Lower leg skin (tissue), 4 donors: ENCODE data around the gene SNX9. TPM values are rescaled to one million over a fixed set of nuclear protein-coding genes. Genes with fewer than 3 reads are reported as not detected.
A peak's percentile ranks its signal among the peaks of the same experiment; 100 is the strongest.

Source experiments
- DNase-seq, 2 donors: peaks; one replicate each; pipeline ENCODE4 v3.0.0-alpha.2; 2019; ENCODE audit warnings: low spot score in 2 of 2
- H3K4me3 ChIP-seq: fragments of 200-600 bp; sonication (generic); 2 replicates; pipeline ENCODE4 v1.5.1; 2017; ENCODE audit warnings: mild to moderate bottlenecking, low read depth; ENCODE audit not compliant: poor library complexity, severe bottlenecking
- CTCF ChIP-seq, 3 donors: fragments of 450-650 bp; IDR thresholded peaks; one replicate each; pipeline ENCODE4 v1.5.1; 2016; ENCODE audit warnings: antibody characterized with exemption in 3 of 3, mild to moderate bottlenecking in 3 of 3, moderate library complexity in 2 of 3
- POLR2A ChIP-seq, 2 donors: fragments of 450-650 bp; IDR thresholded peaks; one replicate each; pipeline ENCODE4 v1.6.1; 2016 to 2017; ENCODE audit warnings: antibody characterized with exemption in 2 of 2, mild to moderate bottlenecking in 1 of 2, moderate library complexity in 1 of 2
- WGBS, 2 donors: methylation state at CpG; one replicate each; pipeline ENCODE4 v1.1.5; 2018; 5-methylcytosine and 5-hydroxymethylcytosine counted together
- intact Hi-C: fragments of 100-400 bp; cut with DNase I; formaldehyde crosslinking; loops from one replicate; pipeline ENCODE4 v1.15.0; 2023; ENCODE audit warnings: low total_unique reads
- total RNA-seq, 4 donors: library from RNA; depleted of rRNA; stranded (reverse); fragments of >200 nt; gene quantifications; one replicate each; pipeline ENCODE4 v1.1.0, GENCODE V29; 2016

The SNX9 gene
- total RNA-seq, 4 donors from 2014 or later: 37.4 to 59.5 (median 46.7) TPM

GRCh38 chr6:157921685-157922367 lies 98.8 kb downstream of the SNX9 start:
- H3K4me3 ChIP-seq: no peak overlapping the region
- TF ChIP-seq POLR2A (IDR thresholded peaks at IDR 0.05) (no peak), CTCF (IDR thresholded peaks at IDR 0.05) (no peak)
- intact Hi-C loops: no loop called here
- WGBS, 2 donors: 64 to 68% methylated on average over 4 of the region's 4 CpGs
- peak in 1 of 2 donors; percentile 55 for DNase-seq

- WGBS, 2 donors: 93 to 96% methylated on average over 2 of the region's 2 CpGs
- TF ChIP-seq CTCF (IDR thresholded peaks at IDR 0.05): no peak
- no peak for TF ChIP-seq POLR2A (IDR thresholded peaks at IDR 0.05)
Observed at GRCh38 chr6:157925771-157926170, 102.7 kb downstream of the SNX9 start.

GRCh38 chr6:157927011-157927410 lies 104.0 kb downstream of the SNX9 start:
- WGBS, 2 donors: 98 to 100% methylated on average over 7 of the region's 7 CpGs
- TF ChIP-seq POLR2A (IDR thresholded peaks at IDR 0.05) (no peak), CTCF (IDR thresholded peaks at IDR 0.05) (no peak)
- intact Hi-C loops: no loop called here
- no peak overlapping the region for H3K4me3 ChIP-seq
- no peak for DNase-seq

More at GRCh38 chr6:157925771-157926170, 102.7 kb downstream of the SNX9 start:
- no peak overlapping the region for H3K4me3 ChIP-seq
- intact Hi-C loops: no loop called here
- DNase-seq: no peak

GRCh38 chr6:157928428-157928827 lies 105.4 kb downstream of the SNX9 start:
- no peak for DNase-seq
- intact Hi-C loops: no loop called here
- no peak overlapping the region for H3K4me3 ChIP-seq

GRCh38 chr6:157929076-157929475 lies 106.0 kb downstream of the SNX9 start:
- TF ChIP-seq CTCF (IDR thresholded peaks at IDR 0.05) (no peak), POLR2A (IDR thresholded peaks at IDR 0.05) (no peak)
- H3K4me3 ChIP-seq: no peak overlapping the region
- intact Hi-C loops: no loop called here
- DNase-seq: no peak
- 94 to 98% methylated on average over 7 of the region's 7 CpGs for WGBS, 2 donors

More at GRCh38 chr6:157928428-157928827, 105.4 kb downstream of the SNX9 start:
- 87 to 88% methylated on average over 13 of the region's 13 CpGs for WGBS, 2 donors
- no peak for TF ChIP-seq CTCF (IDR thresholded peaks at IDR 0.05)
- TF ChIP-seq POLR2A (IDR thresholded peaks at IDR 0.05): no peak
